ENCODE data around the gene APCDD1L.

- TF ChIP-seq EZH2 (IDR thresholded peaks at IDR 0.05; ENCODE audit: borderline replicate concordance, low read length): no peak
- peak; percentile 82 for TF ChIP-seq CTCF (IDR thresholded peaks at IDR 0.05; ENCODE audit: low read length)
Measured at GRCh38 chr20:58447511-58448391, 67.4 kb downstream of the APCDD1L start.
